HG02642 (cell line): ENCODE results near the gene ELMOD1.
"Not testable (repeated sequence)": the region's sequence is repeated elsewhere in the genome, so short reads cannot be mapped to it uniquely, and the experiment has no call there.

Experiments
- ATAC-seq: cut with Tn5 transposase; IDR thresholded peaks from one replicate; pipeline ENCODE4 v1.9.1; 2021; ENCODE audit warnings: mild to moderate bottlenecking; ENCODE audit not compliant: unreplicated experiment, poor library complexity

The ELMOD1 gene

DNA sequence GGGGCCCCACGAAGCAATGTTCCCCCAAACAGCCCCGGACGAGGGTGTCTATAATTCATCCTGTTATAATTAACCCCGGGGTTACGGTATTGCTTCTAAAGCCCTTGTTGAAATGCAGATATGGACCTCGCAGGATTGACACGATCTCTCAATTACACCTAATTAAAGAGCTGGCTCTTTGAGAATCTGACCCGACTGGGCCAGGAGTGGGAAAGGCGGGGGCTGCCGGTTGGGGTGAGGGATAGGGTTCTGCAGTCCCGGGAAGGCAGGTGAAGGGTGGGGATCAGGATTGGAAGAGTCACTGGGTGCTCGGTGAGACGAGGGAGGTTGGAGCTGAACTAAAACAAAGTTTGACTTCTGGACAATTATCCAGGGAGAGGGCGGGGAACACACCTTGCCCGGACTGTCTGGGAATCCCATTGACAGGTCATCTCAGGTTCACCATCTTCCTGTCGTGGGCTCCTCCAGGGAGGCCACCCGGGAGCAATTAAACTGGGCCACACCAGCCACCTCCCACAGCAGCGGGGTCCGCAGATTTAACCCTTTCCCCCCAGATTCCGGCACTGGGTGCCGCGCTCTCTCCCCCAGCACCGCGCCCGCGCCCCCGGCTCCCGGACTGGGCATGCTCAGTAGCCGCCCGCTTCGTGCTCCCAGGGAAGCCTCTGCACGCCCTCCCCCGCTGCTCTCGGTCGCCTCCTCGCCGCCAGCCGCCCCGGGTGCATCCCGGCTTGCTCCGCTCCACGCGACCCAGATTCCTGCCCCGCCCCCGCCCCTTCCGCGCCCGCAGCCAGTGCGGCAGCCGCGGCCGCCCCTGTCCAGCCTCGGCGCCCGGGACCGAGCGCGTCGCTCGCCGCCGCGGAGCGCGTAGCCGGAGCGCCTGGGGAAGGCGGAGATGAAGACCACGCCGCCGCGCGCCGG lies at the start of gene ELMOD1:
Gene ELMOD1, plus strand, starts transcription at position 688 of the 918 bp plus-strand sequence. CDS start 27,043 bp downstream, outside the sequence.
- ATAC-seq, result peak; percentile 57

- no peak for ATAC-seq
Measured at GRCh38 chr11:107545101-107545514, 45.8 kb upstream of the ELMOD1 start.

- ATAC-seq, result no peak
Measured at GRCh38 chr11:107547961-107548360, 43.0 kb upstream of the ELMOD1 start.

GRCh38 chr11:107549253-107549953 lies 41.5 kb upstream of the ELMOD1 start:
- ATAC-seq, result no peak

- no peak for ATAC-seq
Measured at GRCh38 chr11:107549954-107550285, 41.0 kb upstream of the ELMOD1 start.

- no peak for ATAC-seq
Measured at GRCh38 chr11:107550304-107550703, 40.6 kb upstream of the ELMOD1 start.

- ATAC-seq, result no peak
Measured at GRCh38 chr11:107561688-107562087, 29.3 kb upstream of the ELMOD1 start.

- ATAC-seq, result no peak
Measured at GRCh38 chr11:107562647-107563208, 28.2 kb upstream of the ELMOD1 start.

GRCh38 chr11:107563702-107564101 lies 27.2 kb upstream of the ELMOD1 start:
- ATAC-seq, result peak; percentile 31

- peak; percentile 4 for ATAC-seq
Measured at GRCh38 chr11:107564877-107565218, 26.1 kb upstream of the ELMOD1 start.

DNA sequence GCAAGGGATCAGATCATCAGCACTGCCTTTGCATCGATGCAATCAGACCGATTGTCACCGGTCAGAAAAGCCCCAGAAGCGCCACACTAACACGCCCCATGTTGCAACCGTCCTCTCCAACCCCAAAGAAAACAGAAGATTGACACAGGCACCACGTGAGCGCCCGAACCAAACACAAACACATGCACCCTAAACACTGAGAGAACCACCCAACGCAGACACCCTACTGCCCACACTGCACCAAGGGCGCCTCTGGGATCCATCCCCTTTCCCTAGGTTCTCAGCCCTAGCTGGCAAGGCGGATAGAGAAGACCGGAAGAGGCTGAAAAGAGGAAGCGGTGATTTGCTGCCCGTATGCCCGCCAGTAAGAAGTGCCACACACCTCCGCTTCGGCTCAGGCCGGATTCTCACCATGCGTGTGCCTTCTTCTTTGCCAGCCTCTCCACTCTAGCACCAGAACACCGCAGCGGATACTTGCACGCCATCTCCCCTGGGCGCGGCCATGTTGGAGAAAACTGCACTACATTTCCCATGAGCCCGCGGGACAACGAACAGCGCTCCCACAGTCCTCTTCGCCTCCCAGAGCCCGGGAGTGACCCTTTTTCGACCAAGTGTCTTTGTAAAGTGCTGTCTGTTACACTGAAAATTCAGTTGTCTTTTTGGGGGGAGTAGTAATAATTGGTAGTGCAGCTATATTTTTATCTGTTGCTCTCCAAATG lies 25.6 kb upstream of the ELMOD1 start, which contains the start of gene ALKBH8:
Gene ALKBH8, minus strand, starts transcription at position 517 of the 719 bp plus-strand sequence. CDS start 4,842 bp downstream, outside the sequence.
- ATAC-seq, result peak; percentile 85

- ATAC-seq, result not testable (repeated sequence)
Measured at GRCh38 chr11:107565955-107566501, 24.9 kb upstream of the ELMOD1 start.

GRCh38 chr11:107566569-107566968 lies 24.4 kb upstream of the ELMOD1 start:
- no peak for ATAC-seq

DNA sequence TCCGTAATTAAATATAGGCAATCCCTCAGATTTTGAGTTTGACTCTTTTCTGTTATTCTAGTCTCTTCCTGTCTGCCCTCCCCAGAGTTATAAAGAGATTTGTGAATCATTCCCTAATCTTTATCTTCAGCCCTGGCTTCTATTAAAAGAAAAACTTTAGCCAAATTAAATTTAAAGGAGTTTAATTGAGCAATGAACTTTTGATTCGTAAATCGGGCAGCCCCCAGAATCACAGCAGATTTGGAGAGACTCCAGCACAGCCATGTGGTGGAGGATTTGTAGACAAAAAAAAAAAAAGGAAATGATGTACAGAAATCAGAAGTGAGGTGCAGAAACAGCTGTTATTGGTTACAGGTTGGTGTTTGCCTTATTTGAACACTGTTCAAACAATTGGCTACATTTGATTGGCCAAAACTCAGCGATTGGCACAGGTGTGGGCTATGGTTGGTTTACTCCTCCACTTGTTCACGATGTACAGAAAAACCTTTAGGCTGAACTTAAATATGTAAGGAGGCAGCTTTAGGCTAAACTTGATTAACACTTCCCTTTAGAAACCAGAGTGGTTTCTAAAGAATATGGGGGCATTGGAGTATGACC lies 23.1 kb upstream of the ELMOD1 start:
- peak; percentile 19 for ATAC-seq

DNA sequence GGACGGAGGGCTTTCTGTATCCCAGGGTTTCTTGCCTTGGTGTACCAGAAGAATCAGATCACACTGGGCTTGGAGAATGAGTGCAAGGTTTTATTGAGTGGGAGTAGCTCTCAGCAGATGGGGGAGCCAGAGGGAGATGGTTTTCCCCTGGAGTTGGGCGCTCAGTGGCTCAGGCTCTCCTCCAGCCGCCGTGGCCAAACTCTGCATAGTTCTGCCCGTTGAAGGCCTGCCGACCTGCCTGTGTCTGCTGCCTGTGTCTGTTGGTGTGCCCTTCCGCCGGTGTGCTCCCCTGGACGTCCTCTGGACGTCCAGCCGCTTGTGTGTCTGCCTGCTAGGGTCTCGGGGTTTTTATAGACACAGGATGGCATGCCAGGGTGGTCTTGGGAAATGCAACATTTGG lies 20.9 kb upstream of the ELMOD1 start:
- no peak for ATAC-seq

DNA sequence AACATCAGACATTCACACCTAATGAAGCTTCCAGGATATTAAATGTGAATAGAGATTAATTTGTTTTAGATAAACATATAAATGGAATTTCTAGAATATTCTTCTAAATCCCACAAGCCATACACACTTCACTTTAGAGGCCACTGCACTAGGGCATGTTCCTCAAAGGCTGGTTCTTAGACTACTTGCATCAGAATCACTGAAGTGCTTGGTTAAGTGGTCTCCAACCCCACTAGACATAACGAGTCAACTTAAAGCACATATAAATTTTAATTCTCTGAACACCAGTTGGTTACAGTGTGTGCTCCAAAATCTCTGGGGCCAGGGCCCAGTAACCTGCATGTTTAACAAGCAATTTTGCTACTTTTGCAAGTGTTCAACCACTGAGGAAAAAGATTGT lies 17.5 kb upstream of the ELMOD1 start:
- no peak for ATAC-seq

GRCh38 chr11:107576497-107577345 lies 14.2 kb upstream of the ELMOD1 start:
- ATAC-seq, result not testable (repeated sequence)

DNA sequence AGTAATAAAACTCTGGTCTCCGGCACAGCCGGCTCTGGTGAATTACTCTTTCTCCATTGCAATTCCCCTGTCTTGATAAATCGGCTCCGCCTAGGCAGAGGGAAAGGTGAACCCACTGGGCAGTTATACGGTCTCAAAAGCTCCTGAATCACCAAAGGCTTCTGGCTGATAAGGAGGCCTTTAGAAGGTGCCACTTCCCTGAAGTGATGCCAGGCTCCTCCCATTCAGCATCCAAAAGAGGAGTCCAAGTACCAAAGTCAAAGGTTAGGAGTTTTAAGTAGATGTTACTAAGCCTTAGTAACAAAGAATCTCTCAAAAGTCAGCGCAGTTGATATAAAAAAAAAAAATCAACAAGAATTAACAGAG lies 13.6 kb upstream of the ELMOD1 start:
- no peak for ATAC-seq

DNA sequence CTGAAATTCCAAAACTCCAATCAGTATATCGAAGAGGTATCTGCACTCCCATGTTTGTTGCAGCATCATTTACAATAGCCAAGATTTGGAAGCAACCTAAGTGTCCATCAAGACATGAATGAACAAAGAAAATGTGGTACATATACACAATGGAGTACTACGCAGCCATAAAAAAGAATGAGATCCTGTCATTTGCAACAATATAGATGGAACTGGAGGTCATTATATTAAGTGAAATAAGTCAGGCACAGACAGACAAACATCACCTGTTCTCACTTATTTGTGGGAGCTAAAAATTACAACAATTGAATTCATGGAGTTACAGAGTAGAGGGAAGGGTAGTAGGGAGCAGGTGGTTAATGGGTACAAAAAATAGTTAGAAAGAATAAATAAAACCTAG lies 11.8 kb upstream of the ELMOD1 start:
- ATAC-seq, result not testable (repeated sequence)
